Measurements from ENCODE around the gene POMP.

DNA sequence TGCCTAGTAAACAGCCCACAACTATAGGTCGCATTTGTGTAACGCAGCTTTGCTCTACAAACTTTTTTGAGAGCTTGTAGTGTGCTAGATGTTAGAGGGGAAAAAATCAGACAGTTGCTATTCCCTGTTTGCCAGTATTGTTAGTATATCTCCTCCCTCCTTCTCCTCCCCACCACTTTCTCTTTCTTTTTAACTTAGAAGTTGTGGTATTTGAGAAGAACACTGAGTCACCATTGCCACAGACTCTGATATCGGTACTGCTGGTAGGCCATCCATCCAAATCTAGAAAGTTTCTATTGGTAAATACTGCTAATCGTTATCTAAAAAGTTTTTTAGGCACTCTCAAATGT lies 666 bp downstream of the POMP start:
- TF ChIP-seq, protein P1, sequence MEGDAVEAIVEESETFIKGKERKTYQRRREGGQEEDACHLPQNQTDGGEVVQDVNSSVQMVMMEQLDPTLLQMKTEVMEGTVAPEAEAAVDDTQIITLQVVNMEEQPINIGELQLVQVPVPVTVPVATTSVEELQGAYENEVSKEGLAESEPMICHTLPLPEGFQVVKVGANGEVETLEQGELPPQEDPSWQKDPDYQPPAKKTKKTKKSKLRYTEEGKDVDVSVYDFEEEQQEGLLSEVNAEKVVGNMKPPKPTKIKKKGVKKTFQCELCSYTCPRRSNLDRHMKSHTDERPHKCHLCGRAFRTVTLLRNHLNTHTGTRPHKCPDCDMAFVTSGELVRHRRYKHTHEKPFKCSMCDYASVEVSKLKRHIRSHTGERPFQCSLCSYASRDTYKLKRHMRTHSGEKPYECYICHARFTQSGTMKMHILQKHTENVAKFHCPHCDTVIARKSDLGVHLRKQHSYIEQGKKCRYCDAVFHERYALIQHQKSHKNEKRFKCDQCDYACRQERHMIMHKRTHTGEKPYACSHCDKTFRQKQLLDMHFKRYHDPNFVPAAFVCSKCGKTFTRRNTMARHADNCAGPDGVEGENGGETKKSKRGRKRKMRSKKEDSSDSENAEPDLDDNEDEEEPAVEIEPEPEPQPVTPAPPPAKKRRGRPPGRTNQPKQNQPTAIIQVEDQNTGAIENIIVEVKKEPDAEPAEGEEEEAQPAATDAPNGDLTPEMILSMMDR (conservative IDR thresholded peaks at IDR 0.05; ENCODE audit: low read length), result 0 out of 2 replicates have a peak, but pooled peaks have one; percentile 7
- TF ChIP-seq EZH2phosphoT487 (IDR thresholded peaks at IDR 0.05; ENCODE audit: borderline replicate concordance, low read depth, low read length), result no peak
